ENCODE results near the gene METTL13. TPM values are rescaled to one million over a fixed set of nuclear protein-coding genes. Genes with fewer than 3 reads are reported as not detected.
A peak's percentile ranks its signal among the peaks of the same experiment; 100 is the strongest.

The METTL13 gene
- total and polyA plus RNA-seq, 9 of the 15 experiments (the other 6 are each of a cell fraction or from before 2014, with no cell fraction given), result 18.9 to 78.9 (median 54.9) TPM

DNA sequence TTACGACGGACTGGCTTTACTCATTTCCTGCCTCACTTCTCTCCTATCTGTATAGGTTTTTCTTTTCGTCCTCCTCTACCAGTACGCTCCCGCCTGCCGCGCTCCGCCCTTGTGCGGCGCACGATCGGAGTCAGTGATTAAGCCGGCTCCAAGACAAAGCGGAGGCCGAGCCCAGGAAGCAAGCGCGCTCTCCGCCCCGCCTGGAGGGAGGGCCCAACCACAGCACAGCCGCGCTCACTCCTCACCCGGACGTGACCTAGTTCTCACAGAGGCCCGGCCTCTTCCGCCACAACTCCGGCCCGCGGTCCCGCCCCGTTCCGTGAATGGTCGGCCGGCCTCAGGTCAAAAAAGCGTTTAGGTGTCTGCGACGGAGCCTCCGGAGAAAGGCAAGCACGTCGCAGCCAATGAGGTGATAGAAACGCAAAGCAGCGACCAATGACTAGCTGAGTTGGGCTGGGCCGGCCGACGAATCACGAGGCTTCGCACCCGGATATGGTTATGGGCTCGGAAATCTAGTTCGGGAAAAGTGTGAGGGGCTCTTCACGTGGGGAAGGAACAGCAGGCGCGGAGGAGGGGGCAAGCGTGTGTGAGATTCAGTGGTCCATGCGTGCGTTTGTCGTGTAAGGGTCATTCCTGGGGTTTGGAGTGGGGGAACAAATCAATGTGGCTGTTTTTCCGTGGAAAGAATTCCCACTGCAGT, at the start of gene METTL13 (continued):
- TF ChIP-seq, protein P1, sequence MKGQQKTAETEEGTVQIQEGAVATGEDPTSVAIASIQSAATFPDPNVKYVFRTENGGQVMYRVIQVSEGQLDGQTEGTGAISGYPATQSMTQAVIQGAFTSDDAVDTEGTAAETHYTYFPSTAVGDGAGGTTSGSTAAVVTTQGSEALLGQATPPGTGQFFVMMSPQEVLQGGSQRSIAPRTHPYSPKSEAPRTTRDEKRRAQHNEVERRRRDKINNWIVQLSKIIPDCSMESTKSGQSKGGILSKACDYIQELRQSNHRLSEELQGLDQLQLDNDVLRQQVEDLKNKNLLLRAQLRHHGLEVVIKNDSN (CRISPR knock-in tag; IDR thresholded peaks at IDR 0.05), result peak; percentile 23; the same call in 1 of the 2 replicates
- no peak for TF ChIP-seq ATF2 (CRISPR knock-in tag; IDR thresholded peaks at IDR 0.05)
- peak; percentile 61; the same call in 1 of the 2 replicates for TF ChIP-seq POLR2AphosphoS2 (IDR thresholded peaks at IDR 0.05; ENCODE audit: low read length)
- TF ChIP-seq, protein P2, sequence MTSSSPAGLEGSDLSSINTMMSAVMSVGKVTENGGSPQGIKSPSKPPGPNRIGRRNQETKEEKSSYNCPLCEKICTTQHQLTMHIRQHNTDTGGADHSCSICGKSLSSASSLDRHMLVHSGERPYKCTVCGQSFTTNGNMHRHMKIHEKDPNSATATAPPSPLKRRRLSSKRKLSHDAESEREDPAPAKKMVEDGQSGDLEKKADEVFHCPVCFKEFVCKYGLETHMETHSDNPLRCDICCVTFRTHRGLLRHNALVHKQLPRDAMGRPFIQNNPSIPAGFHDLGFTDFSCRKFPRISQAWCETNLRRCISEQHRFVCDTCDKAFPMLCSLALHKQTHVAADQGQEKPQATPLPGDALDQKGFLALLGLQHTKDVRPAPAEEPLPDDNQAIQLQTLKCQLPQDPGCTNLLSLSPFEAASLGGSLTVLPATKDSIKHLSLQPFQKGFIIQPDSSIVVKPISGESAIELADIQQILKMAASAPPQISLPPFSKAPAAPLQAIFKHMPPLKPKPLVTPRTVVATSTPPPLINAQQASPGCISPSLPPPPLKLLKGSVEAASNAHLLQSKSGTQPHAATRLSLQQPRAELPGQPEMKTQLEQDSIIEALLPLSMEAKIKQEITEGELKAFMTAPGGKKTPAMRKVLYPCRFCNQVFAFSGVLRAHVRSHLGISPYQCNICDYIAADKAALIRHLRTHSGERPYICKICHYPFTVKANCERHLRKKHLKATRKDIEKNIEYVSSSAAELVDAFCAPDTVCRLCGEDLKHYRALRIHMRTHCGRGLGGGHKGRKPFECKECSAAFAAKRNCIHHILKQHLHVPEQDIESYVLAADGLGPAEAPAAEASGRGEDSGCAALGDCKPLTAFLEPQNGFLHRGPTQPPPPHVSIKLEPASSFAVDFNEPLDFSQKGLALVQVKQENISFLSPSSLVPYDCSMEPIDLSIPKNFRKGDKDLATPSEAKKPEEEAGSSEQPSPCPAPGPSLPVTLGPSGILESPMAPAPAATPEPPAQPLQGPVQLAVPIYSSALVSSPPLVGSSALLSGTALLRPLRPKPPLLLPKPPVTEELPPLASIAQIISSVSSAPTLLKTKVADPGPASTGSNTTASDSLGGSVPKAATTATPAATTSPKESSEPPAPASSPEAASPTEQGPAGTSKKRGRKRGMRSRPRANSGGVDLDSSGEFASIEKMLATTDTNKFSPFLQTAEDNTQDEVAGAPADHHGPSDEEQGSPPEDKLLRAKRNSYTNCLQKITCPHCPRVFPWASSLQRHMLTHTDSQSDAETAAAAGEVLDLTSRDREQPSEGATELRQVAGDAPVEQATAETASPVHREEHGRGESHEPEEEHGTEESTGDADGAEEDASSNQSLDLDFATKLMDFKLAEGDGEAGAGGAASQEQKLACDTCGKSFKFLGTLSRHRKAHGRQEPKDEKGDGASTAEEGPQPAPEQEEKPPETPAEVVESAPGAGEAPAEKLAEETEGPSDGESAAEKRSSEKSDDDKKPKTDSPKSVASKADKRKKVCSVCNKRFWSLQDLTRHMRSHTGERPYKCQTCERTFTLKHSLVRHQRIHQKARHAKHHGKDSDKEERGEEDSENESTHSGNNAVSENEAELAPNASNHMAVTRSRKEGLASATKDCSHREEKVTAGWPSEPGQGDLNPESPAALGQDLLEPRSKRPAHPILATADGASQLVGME (CRISPR knock-in tag; IDR thresholded peaks at IDR 0.05), result no peak
- TF ChIP-seq TAL1 (IDR thresholded peaks at IDR 0.05), result no peak
- TF ChIP-seq MLLT1 (IDR thresholded peaks at IDR 0.05), result peak; percentile 65 to 97
- TF ChIP-seq MAFK (IDR thresholded peaks at IDR 0.05; ENCODE audit: low read length), result 0 out of 2 replicates have a peak, but pooled peaks have one; percentile 11
